Measurements from ENCODE around the gene PSD4.

PSD4 gene

DNA sequence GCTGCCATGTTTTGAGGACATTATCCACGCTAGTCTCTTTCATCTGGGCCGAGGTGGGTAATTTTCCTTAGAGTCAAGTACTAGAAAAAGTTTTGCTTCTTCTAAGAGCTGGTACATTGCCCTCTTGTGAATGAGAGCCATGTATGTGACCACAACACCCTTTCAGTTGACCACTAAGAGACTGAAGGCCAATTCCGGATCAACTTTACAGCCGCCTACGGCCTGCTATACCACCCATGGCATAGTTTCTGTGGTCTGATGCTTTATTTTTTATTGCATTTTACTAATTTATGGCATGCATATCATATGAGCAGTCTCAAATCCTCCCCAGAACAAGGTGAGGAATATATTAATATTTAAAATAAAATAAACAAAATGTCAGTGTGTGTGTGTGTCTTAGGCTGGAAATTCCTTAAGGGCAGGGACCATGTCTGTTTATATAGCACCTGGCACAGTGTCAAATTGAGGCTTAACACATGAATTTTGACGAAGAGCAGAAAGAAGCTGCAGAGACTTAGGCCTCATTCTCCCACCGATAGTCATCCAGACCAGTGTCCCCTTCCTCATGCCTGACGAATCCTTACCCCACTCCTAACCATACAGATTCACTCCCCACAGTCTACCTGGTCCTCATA is 35.4 kb downstream of the PSD4 start:
- DNase-seq = no peak

- DNase-seq = no peak
Measured at GRCh38 chr2:113209646-113210171, 35.9 kb downstream of the PSD4 start.

DNA sequence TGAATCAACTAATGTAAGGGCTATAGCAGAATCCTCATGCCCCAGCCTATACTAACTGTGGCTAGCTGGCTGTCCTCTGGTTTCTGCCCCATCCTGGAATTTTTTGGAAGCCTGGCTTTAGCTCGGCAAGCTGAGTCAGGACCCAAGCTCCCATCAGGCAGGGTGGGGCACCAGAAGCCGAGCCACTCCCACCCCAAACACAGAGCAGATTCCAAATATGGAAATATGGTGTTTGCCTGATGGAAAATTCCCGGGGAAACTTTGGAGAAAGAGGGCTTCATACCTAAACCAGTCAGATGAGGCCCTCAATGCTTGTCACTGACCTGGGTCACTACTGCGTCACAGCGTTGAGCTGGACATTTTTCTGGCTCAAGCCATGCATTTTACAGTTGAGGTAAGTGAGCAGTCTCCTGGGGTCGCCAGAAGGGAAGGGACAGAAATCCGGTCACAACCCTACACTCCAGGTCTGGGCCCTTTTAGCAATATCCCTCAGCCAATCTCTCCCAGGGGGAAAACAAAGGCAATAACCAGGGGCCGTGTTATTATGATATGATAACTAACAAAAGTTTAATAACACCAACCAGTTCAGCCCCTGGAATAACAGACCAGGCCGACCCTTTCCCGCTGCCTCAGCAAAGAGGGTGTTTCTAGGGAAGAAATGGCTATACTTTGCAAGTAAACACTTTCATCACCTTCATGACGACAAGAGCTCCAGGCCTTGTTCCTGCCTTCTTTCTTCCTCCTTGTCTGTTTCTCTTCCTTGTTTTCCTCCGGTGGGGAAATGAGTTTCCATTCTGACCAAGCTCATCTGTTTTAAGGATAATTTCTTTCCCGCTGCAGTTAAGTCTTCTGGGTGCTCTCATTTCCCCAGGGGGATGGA is 37.7 kb downstream of the PSD4 start:
- DNase-seq = no peak

DNA sequence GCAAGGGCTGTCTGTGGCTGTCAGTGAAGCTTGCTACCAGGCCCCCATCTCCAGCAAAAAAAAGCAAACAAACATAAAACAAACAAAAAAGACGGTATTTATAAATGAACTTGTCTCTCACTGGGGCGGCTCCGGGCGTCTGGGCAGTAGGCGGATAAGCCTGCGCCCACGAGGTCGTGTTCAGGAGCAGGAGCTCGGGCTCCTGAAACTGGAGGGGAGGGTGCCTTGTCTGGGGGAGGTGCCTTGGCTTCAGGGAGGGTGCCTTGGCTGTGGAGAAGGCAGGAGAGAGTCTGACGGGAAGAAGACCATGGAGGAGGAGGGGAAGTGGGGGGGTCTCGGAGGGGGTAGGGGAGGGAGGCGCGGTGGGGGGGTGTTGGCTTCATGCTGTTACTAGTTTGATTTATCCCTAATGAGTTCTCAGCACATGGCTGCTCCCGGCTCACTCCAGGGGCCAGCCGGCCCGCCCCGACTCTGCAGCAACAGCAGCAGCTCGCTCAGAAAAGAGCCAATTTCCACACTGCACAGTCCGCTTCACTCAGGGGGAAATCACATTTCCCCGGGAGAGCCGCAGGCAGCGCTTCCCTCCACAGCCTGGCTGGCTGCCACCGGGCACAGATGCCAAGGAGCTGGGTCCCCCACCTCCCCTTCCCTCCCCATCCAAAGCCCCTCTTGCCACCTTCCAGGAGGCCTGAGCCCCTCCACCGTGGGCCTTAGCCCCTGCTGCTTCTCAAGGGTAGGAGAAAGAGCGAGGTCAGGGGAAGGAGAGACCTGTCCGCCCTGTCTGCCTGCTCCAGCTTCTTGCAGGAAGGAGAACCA is 38.7 kb downstream of the PSD4 start:
- no peak for DNase-seq

DNA sequence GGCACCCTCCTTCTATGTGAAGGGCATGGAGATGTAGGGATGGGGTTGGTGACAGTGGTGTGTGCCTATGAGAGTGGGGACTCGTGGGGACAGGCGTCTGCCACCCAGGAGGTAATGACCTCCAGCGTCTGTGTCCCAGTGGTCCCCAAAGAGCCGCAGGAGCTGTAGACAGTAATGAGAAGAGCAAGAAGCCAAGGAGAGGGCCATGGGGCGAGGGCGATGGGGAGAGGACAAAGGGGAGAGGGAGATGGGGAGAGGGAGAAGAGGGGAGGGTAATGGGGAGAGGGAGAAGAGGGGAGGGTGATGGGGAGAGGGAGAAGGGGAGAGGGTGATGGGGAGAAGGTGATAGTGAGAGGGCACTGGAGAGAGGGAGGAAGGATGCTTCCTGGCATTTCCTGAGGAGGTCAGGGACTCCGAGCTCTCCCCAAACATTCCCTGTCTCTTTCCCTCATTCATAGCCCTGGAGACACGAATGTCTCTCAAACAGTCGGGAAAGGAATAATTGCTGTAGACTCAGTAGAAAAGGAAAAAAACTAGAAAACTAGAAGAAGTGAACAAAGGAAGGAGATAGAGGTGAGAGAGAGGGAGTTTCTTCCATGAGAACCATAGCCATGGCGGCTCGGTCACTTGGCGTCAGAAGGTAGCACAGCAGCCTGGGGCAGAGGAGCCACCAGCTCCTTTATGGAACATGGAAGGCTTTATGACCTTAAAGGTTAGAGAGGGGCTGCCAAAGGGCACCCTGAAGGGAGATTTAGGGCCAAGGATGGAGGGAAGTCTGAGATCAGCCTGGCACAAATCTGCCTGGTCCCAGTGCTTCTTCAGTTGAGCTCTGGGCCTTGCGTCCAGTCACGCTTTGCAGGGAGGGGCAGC is 39.5 kb downstream of the PSD4 start:
- DNase-seq = no peak

DNA sequence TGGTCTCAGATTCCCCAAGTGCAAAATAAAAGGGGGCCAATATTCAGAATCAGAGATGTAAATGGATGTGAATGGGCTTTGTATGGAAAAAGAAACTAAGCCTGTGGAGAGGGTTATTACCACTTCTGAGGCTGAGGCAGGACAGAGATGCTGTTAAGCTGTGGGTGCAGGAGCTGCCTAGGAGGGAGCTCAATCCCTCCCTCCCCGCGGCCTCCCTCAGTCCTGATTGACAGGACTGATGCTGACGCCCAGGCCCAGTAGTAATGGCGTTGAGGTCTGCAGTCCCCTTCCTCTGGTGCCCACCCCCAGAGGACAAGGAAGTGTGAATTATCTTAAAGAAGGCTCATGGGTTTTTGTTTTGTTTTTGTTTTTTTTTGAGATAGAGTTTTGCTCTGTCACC is 40.4 kb downstream of the PSD4 start:
- DNase-seq = no peak

DNA sequence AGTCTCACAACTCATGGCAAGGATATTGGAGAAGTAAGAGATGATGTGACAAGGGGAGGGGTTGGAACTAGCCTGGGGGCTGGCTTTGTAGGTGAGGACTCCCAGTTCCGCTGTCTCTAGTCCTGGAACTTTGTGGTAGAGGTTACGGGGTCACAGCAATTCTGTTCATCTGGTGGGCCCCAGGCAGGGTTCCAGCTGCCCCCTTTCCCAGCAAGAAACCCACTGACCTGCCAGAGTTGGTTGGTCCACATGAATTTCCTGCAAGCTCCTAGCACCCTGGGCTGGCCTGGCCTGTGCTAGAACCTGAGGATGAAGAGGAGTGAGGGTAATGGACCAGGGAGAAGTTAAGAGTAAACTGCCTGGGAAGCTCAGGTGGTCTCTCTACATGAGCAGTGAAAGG is 41.3 kb downstream of the PSD4 start:
- DNase-seq = no peak

DNA sequence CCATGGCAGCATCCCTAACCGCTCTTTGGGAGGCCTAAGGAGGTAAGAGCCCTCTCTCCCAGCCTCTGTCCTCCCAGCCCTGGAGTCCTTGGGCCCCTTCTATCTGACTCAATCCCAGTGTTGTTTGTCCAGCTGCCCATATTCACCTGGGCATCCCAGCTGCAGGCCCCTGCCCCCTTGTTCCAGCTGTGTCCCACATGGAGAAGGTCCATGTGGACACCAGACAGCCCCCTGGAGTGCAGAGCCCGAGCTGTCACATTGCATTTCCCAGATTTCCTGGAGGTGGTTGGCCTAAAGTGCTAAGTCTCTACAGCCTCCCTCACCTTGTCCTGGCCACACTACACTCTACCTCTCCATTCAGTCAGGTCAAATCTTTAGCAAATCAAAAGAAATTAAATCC is 42.5 kb downstream of the PSD4 start:
- no peak for DNase-seq

DNA sequence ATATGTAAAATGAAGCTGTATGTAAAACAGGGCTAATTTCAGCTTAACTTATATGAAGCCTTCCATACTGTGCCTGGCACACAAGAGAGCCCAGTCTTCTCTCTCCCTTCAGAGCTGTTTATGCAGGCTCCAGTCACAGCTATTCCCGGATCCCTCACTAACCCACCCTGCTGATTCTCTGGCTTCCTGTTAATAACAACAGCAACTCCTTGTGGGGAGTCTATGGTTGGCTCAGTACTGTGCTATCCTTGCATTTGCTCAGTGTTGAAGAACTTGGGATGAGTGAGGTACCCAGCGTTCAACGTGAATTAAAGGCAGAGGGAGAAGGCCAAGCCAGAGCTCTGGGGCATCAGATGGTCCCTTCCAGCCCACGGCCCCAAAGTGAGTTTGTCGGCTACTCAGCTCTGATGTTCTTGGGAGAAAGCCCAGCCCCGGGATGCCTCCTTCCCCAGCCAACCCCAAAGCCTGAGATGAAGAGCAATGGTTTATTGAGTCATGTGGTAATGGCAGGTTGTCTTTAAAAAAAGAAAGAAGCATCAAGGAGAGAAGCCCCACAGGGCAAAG is 43.2 kb downstream of the PSD4 start:
- no peak for DNase-seq

DNA sequence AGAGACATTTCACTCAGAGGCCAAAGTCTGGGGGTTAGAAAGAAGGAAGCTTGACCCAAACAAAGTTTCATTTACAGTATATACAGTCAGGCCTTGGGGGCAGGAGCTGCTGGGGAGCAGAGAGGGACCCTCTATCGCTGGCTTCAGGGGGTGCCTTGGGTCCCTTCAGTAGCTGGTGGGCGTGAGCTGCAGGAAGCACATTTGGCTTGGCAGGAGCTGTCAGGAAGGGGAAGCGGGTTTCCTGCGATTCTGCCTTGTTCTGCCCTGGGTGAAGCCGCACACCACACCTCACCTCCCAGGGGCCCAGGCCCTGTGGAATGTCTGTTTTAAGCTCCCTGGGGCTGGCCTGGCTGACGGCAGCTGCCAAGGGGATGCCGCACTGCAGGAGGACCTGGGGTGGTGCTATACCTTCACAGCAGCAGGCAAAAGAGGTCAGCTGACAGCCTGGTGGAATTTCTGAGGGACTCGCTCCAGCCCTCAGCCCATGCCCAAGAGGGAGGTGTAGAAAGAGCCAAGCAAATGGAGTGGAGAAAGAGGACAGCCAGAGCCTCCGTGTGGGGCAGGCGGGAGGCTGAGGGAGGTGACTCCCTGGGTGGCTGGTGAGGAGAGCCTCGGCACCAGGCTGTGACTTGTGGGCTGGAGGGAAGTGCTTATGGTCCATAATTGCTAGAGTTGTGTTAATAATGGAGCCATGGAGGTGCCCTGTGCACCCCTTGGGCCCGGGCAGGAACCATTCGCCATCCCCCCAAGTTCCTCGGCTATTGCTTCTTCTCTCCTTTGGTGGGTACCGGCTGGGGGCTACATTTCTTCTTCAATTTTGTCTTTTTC is 43.9 kb downstream of the PSD4 start:
- no peak for DNase-seq

GRCh38 chr2:113218283-113219091 is 44.7 kb downstream of the PSD4 start:
- no peak for DNase-seq

DNA sequence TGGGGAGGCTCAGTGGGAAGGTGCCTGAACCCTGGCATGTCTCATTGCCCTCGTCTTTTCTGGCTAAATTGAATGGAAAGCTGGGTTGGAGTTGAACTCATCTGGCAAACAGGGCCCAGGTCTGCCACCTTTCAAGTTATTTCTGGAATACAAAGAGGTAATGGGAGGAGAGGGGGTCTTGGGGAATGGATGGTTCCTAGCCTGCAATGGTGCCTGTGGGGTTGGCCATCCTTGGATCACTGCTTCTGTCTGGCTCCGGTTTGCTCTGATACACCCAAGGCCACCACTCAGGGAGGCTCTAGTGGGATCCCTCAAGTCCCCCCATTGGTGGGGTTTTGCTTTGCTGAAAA is 45.3 kb downstream of the PSD4 start:
- DNase-seq = no peak

DNA sequence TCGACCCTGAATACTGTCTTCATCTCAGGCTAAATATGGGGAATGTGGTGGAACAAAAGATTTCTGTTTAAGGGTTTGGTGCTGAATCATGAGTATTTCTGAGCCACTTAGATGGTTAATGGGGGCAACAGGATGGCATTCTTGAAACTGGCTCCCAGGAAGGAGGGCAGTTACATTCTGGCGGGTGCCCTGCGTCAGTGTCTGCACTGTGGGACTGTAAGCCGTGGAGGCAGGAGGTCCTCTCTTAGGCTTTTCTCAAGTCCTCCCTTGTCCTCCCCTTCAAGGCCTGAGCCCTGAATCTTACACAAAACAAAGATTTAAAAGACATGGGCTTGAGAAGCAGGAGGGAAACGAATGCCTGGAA is 45.7 kb downstream of the PSD4 start:
- no peak for DNase-seq

GRCh38 chr2:113219889-113220641 is 46.3 kb downstream of the PSD4 start:
- no peak for DNase-seq

DNA sequence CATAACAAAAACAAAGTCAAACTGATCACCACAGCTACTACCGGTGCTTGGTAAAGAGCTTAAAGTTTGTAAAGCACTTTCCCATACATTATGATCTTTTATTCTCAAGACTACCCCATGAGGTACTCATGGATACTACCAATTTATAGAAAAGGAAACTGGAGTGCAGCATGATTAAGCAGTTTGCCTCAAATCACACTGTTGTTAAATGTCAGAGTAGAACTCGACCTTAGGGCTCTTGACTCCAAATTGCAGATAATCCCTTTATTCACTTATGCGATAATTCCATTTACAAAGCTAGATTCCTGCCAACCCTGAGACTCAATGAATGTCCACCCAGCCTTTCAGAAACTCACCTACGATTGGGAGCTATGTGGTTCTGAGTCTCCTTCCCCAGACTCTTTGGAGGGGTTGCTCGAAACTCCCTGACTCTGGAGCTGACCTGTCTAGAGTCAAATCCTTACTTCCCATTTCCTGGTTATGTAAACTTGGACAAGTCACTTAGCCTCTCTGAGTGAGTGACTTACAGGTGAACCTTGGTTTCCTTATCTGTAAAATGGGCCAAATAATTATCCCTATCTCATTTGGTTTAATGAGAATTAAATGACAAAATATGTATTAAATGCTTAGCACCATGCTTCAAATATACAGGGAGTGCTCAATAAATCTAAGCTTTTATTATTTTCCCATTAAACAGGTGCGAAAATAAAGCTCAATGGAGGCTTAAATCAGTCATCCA is 47.4 kb downstream of the PSD4 start:
- DNase-seq = no peak

- DNase-seq = no peak
Measured at GRCh38 chr2:113221846-113222245, 48.1 kb downstream of the PSD4 start.

DNA sequence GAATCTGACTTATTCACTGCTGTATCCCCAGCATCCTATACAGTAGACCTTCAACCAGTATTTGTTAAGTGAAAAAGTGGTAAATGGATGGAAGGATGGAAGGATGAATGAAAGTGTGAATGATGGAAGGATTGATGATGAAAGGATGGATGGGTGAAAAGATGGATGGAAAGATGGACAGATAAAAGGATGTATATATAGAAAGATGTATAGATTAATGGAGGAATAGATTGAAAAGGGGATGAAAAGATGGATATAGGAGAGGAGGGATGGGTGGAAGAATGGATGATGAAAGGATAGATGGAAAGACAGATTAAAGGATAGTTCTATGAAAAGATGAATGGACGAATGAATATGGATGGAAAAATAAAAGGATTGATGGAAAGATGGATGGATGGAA is 50.0 kb downstream of the PSD4 start:
- no peak for DNase-seq

DNA sequence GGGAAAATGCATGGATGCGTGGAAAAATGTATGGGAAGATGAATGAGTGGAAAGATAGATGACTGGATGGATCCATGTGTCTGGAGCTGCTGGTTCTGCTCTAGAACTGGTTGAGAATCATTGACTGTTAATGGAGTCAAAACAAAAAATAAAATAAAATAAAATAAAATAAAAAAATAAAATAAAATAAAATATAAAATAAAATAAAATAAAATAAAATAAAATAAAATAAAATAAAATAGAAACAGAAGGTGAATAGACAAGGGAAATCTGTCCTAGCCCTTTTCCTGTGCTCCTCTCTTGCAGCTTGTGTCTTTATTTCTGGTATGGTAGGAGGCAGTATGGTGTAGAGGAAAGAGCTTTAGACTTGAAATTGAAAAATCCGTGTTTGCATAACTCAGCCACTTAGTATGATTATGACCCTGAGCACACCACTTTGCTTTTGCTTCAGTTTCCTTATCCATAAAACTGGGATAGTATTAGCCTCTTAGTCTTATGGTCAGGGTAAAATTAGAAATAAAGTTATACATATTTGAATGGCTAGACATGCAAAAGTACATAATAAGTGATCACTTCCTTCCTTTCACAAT is 51.0 kb downstream of the PSD4 start:
- DNase-seq = no peak
